IMR-90 (cell line): Measurements from ENCODE around the gene SLC6A3. TPM values are rescaled to one million over a fixed set of nuclear protein-coding genes. Genes with fewer than 3 reads are reported as not detected.

Source experiments
- ATAC-seq: fragments of 200-7000 bp; cut with Tn5 transposase; 2 replicates; pipeline ENCODE4 v1.9.1; 2020; ENCODE audit warnings: low read depth, mild to moderate bottlenecking, moderate library complexity
- BruUV-seq: library from RNA; stranded (reverse); fragments of 400-500 nt; replicated peaks from 2 replicates; lab custom pipeline; 2021; lab: Mats Ljungman, UMichigan
- CTCF ChIA-PET: fragments of 300-600 bp; formaldehyde crosslinking; extraction: SDS; loops from one replicate; lab custom pipeline; 2021; ENCODE audit warnings: antibody characterized with exemption; lab: Yijun Ruan, JAX
- POLR2A ChIA-PET: fragments of 300-600 bp; sonication (Branson Sonifier 250); formaldehyde crosslinking; loops from one replicate; lab custom pipeline; 2022; ENCODE audit warnings: antibody characterized with exemption; ENCODE audit not compliant: unreplicated experiment; lab: Charles Lee
- DNase-seq: peaks from one replicate; pipeline ENCODE4 v3.0.0; 2013
- H2AFZ ChIP-seq: replicated peaks from 2 replicates; pipeline ENCODE3; 2013; ENCODE audit warnings: low read length, mild to moderate bottlenecking; ENCODE audit not compliant: poor library complexity
- H2AK5ac ChIP-seq: 2 replicates; pipeline ENCODE4 v1.6.1; 2013; ENCODE audit warnings: low read depth, low read length, inconsistent platforms
- H2AK9ac ChIP-seq: replicated peaks from 2 replicates; pipeline ENCODE3; 2013; ENCODE audit warnings: mild to moderate bottlenecking, low read depth, low read length, moderate library complexity; ENCODE audit not compliant: poor library complexity
- H2BK120ac ChIP-seq: 2 replicates; pipeline ENCODE4 v1.6.1; 2013; ENCODE audit warnings: low read depth, low read length, inconsistent platforms
- H2BK15ac ChIP-seq: 3 replicates; pipeline ENCODE4 v1.6.1; 2013; ENCODE audit warnings: low read depth, low read length, inconsistent platforms
- H2BK20ac ChIP-seq: 2 replicates; pipeline ENCODE4 v1.6.1; 2013; ENCODE audit warnings: low read depth, mild to moderate bottlenecking, inconsistent platforms, low read length, moderate library complexity
- H2BK5ac ChIP-seq: 2 replicates; pipeline ENCODE4 v1.6.1; 2013; ENCODE audit warnings: mild to moderate bottlenecking, low read depth, low read length, inconsistent platforms; ENCODE audit not compliant: poor library complexity, severe bottlenecking
- H3K14ac ChIP-seq: replicated peaks from 2 replicates; pipeline ENCODE4 v1.6.1; 2013; ENCODE audit warnings: low read depth, low read length, inconsistent platforms
- H3K18ac ChIP-seq: 2 replicates; pipeline ENCODE4 v1.6.1; 2013; ENCODE audit warnings: low read depth, low read length, control low read depth
- H3K23ac ChIP-seq: 2 replicates; pipeline ENCODE4 v1.6.1; 2013; ENCODE audit warnings: low read depth, low read length, inconsistent platforms
- H3K27ac ChIP-seq: 2 replicates; pipeline ENCODE4 v1.5.1; 2013; ENCODE audit warnings: mild to moderate bottlenecking, control low read depth, low read length; ENCODE audit not compliant: insufficient read depth
- H3K27me3 ChIP-seq: 2 replicates; pipeline ENCODE4 v1.6.1; 2013; ENCODE audit warnings: low read length; ENCODE audit not compliant: control insufficient read depth, insufficient read depth
- H3K36me3 ChIP-seq: 2 replicates; pipeline ENCODE4 v1.6.1; 2013; ENCODE audit warnings: low read length, mixed read lengths; ENCODE audit not compliant: control insufficient read depth, insufficient read depth
- H3K4ac ChIP-seq: 2 replicates; pipeline ENCODE4 v1.6.1; 2013; ENCODE audit warnings: low read depth, low read length, inconsistent platforms
- H3K4me1 ChIP-seq: 2 replicates; pipeline ENCODE4 v1.6.1; 2013; ENCODE audit warnings: low read length, mixed read lengths; ENCODE audit not compliant: control insufficient read depth, insufficient read depth
- H3K4me2 ChIP-seq: 2 replicates; pipeline ENCODE4 v1.6.1; 2013; ENCODE audit warnings: low read depth, mild to moderate bottlenecking, control low read depth, low read length, moderate library complexity
- H3K4me3 ChIP-seq: 2 replicates; pipeline ENCODE4 v1.5.1; 2013; ENCODE audit warnings: low read depth, mild to moderate bottlenecking, control low read depth, low read length, moderate library complexity; ENCODE audit not compliant: insufficient read depth
- H3K56ac ChIP-seq: 2 replicates; pipeline ENCODE4 v1.6.1; 2013; ENCODE audit warnings: low read length, inconsistent platforms; ENCODE audit not compliant: insufficient read depth; ENCODE audit errors: extremely low read depth
- H3K79me1 ChIP-seq, 2 experiments: 2 replicates each; pipeline ENCODE4 v1.6.1; 2013; ENCODE audit warnings: low read length in 2 of 2, inconsistent platforms in 1 of 2, low read depth in 1 of 2
- H3K9ac ChIP-seq: 2 replicates; pipeline ENCODE4 v1.6.1; 2013; ENCODE audit warnings: low read depth, low read length, control low read depth
- H3K9me1 ChIP-seq: 2 replicates; pipeline ENCODE4 v1.6.1; 2013; ENCODE audit warnings: low read length, inconsistent platforms; ENCODE audit not compliant: insufficient read depth
- H3K9me3 ChIP-seq: 2 replicates; pipeline ENCODE4 v1.6.1; 2013; ENCODE audit warnings: low read length; ENCODE audit not compliant: control insufficient read depth, insufficient read depth
- H4K20me1 ChIP-seq: 2 replicates; pipeline ENCODE4 v1.6.1; 2013; ENCODE audit warnings: low read length, inconsistent platforms; ENCODE audit not compliant: insufficient read depth
- H4K5ac ChIP-seq: 2 replicates; pipeline ENCODE4 v1.6.1; 2013; ENCODE audit warnings: mild to moderate bottlenecking, low read depth, low read length, control low read depth
- H4K8ac ChIP-seq, 2 experiments: 2 replicates each; pipeline ENCODE4 v1.6.1; 2013; ENCODE audit warnings: low read depth in 2 of 2, low read length in 2 of 2, control low read depth in 1 of 2, inconsistent platforms in 1 of 2
- H4K91ac ChIP-seq: 2 replicates; pipeline ENCODE4 v1.6.1; 2013; ENCODE audit warnings: low read depth, low read length, inconsistent platforms; ENCODE audit not compliant: insufficient read depth
- CEBPB ChIP-seq: IDR thresholded peaks from 2 replicates; pipeline ENCODE4 v1.6.1; 2012; ENCODE audit warnings: low read depth, low read length, improper control_type of control experiment
- CHD1 ChIP-seq: IDR thresholded peaks from 2 replicates; pipeline ENCODE4 v1.6.1; 2012; ENCODE audit warnings: low read depth, low read length, improper control_type of control experiment
- MAFK ChIP-seq: IDR thresholded peaks from 2 replicates; pipeline ENCODE4 v1.6.1; 2012; ENCODE audit warnings: low read depth, low read length, improper control_type of control experiment
- MAZ ChIP-seq: IDR thresholded peaks from 2 replicates; pipeline ENCODE4 v1.6.1; 2012; ENCODE audit warnings: low read depth, mild to moderate bottlenecking, low read length, improper control_type of control experiment, moderate library complexity, borderline replicate concordance
- MXI1 ChIP-seq: IDR thresholded peaks from 2 replicates; pipeline ENCODE4 v1.6.1; 2012; ENCODE audit warnings: low read depth, mild to moderate bottlenecking, low read length, moderate library complexity, borderline replicate concordance
- NFE2L2 ChIP-seq: fragments of 150-350 bp; IDR thresholded peaks from 2 replicates; pipeline ENCODE4 v1.6.1; 2016; ENCODE audit warnings: low read depth, mild to moderate bottlenecking, low read length
- RAD21 ChIP-seq: IDR thresholded peaks from 2 replicates; pipeline ENCODE4 v1.6.1; 2012; ENCODE audit warnings: low read length, improper control_type of control experiment
- RCOR1 ChIP-seq: IDR thresholded peaks from 2 replicates; pipeline ENCODE4 v1.6.1; 2012; ENCODE audit warnings: mild to moderate bottlenecking, low read length, improper control_type of control experiment; ENCODE audit not compliant: insufficient replicate concordance
- WGBS, 2 experiments: methylation state at CpG; one replicate each; pipeline versions ENCODE4 v1.1.5 to v1.1.7; 2013; ENCODE audit warnings: missing lambda C conversion rate in 2 of 2; ENCODE audit not compliant: insufficient read length in 1 of 2; ENCODE audit errors: extremely low coverage in 2 of 2; 5-methylcytosine and 5-hydroxymethylcytosine counted together
- dilution Hi-C: fragments of 300-500 bp; cut with HindIII; formaldehyde crosslinking; loops from one replicate; pipeline ENCODE4 v1.14.3; 2018; ENCODE audit warnings: low sequenced_read_pairs; ENCODE audit not compliant: unreplicated experiment
- in situ Hi-C: fragments of 300-500 bp; cut with MboI; formaldehyde crosslinking; loops from 3 replicates; pipeline ENCODE4 v1.14.3; 2019; ENCODE audit warnings: low sequenced_read_pairs, inconsistent platforms, mixed read lengths
- intact Hi-C: fragments of 100-400 bp; cut with micrococcal nuclease; formaldehyde crosslinking; loops from 2 replicates; pipeline ENCODE4 v1.10.0; 2022
- polyA plus RNA-seq, 3 experiments: library from polyadenylated mRNA; depleted of rRNA; stranded (reverse); fragments of >200 nt; gene quantifications; 2 replicates each; pipeline ENCODE4 v1.2.3, GENCODE V29; 2012; ENCODE audit warnings: low replicate concordance in 1 of 3
- total RNA-seq: library from RNA; depleted of rRNA; stranded (reverse); fragments of >200 nt; gene quantifications from 2 replicates; pipeline ENCODE4 v1.2.3, GENCODE V29; 2012
- TF ChIP-seq, protein P1 (sequence below): fragments of 150-350 bp; IDR thresholded peaks from 2 replicates; pipeline ENCODE4 v1.6.1; 2017; ENCODE audit warnings: mild to moderate bottlenecking, antibody characterized with exemption, low read length, low read depth
- TF ChIP-seq, protein P2 (sequence below): conservative IDR thresholded peaks from 2 replicates; pipeline ENCODE4 v1.5.1; 2012; ENCODE audit warnings: mild to moderate bottlenecking, low read depth, low read length, improper control_type of control experiment
- TF ChIP-seq, protein P3 (sequence below): fragments of 150-350 bp; IDR thresholded peaks from 2 replicates; pipeline ENCODE4 v1.6.1; 2016; ENCODE audit warnings: low read depth, mild to moderate bottlenecking, low read length, moderate library complexity, borderline replicate concordance

Gene SLC6A3
- total and polyA plus RNA-seq, 2 of the 4 experiments (the other 2 are of a cell fraction) = not detected

DNA sequence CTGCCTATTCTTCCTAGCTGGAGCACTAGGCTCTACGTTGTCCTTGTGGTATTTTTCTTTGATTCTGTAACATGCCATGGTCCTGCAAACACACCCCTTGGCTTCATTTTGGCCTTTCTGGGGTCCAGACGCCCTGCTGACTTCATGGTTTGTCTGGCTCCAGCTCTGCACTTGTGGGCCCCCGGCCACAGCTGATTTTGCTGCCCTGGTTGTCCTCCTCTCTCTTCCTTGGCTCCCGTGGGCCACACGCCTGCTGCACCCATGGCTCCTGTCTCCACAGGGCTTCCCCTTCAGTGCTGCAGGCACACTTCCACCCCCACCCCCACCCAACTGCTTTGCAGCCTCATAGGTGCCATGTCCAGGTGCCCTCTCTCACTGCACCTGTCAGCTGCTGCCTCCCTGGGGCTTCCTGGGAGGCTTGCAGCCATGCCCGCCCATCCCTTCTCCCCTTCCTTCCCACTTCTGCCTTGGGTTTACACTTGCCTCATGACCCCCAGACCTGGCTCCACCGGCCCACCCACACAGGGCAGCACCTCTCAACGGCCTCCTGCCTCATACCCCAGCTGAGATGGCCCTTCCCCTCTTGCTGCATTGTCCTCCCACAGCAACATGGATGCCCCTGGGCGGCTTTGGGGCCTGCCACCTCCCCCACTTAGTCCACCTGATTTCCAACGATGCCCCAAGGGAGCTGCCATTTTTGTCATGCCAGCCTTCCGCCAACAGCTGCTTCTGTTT lies 25.6 kb downstream of the SLC6A3 start:
- H2BK120ac ChIP-seq = no peak overlapping the region
- dilution Hi-C loops (no loop called here), in situ Hi-C loops (no loop called here), intact Hi-C loops (no loop called here)
- H3K79me1 ChIP-seq = no peaks in the 10 kb centered on the region
- H3K4ac ChIP-seq = no peak overlapping the region
- H3K23ac ChIP-seq = no peak overlapping the region
- H4K91ac ChIP-seq = no peak overlapping the region
- no peak overlapping the region for H4K8ac ChIP-seq
- no peaks in the 10 kb centered on the region for H3K36me3 ChIP-seq
- no peak overlapping the region for H3K18ac ChIP-seq
- no peak overlapping the region for H3K4me3 ChIP-seq
- no peak overlapping the region for H3K27ac ChIP-seq
- H2AK5ac ChIP-seq = no peak overlapping the region
- no peak overlapping the region for H2BK5ac ChIP-seq
- H4K5ac ChIP-seq = no peak overlapping the region
- H2AFZ ChIP-seq = no peak overlapping the region
- BruUV-seq = no TSS peak
- DNase-seq (no peak), ATAC-seq (no peak)
- no peaks in the 10 kb centered on the region for H4K20me1 ChIP-seq
- no peak overlapping the region for H3K4me2 ChIP-seq
- H3K9me1 ChIP-seq = no peaks in the 10 kb centered on the region
- H3K14ac ChIP-seq = no peak overlapping the region
- 25% methylated on average over 7 of the region's 11 CpGs; no CpG with 5 or more reads in 1 of the 2 experiments for WGBS, 2 experiments
- CTCF ChIA-PET = no interaction called here
- no peak overlapping the region for H2BK15ac ChIP-seq
- no peak overlapping the region for H2AK9ac ChIP-seq
- POLR2A ChIA-PET = no interaction called here
- TF ChIP-seq MAZ (no peak), CEBPB (no peak), MAFK (no peak), CHD1 (no peak), RCOR1 (no peak), RAD21 (no peak), NFE2L2 (no peak), MXI1 (no peak)
- TF ChIP-seq, protein P1, sequence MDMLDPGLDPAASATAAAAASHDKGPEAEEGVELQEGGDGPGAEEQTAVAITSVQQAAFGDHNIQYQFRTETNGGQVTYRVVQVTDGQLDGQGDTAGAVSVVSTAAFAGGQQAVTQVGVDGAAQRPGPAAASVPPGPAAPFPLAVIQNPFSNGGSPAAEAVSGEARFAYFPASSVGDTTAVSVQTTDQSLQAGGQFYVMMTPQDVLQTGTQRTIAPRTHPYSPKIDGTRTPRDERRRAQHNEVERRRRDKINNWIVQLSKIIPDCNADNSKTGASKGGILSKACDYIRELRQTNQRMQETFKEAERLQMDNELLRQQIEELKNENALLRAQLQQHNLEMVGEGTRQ = no peak
- TF ChIP-seq, protein P2, sequence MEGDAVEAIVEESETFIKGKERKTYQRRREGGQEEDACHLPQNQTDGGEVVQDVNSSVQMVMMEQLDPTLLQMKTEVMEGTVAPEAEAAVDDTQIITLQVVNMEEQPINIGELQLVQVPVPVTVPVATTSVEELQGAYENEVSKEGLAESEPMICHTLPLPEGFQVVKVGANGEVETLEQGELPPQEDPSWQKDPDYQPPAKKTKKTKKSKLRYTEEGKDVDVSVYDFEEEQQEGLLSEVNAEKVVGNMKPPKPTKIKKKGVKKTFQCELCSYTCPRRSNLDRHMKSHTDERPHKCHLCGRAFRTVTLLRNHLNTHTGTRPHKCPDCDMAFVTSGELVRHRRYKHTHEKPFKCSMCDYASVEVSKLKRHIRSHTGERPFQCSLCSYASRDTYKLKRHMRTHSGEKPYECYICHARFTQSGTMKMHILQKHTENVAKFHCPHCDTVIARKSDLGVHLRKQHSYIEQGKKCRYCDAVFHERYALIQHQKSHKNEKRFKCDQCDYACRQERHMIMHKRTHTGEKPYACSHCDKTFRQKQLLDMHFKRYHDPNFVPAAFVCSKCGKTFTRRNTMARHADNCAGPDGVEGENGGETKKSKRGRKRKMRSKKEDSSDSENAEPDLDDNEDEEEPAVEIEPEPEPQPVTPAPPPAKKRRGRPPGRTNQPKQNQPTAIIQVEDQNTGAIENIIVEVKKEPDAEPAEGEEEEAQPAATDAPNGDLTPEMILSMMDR = no peak
- TF ChIP-seq, protein P3, sequence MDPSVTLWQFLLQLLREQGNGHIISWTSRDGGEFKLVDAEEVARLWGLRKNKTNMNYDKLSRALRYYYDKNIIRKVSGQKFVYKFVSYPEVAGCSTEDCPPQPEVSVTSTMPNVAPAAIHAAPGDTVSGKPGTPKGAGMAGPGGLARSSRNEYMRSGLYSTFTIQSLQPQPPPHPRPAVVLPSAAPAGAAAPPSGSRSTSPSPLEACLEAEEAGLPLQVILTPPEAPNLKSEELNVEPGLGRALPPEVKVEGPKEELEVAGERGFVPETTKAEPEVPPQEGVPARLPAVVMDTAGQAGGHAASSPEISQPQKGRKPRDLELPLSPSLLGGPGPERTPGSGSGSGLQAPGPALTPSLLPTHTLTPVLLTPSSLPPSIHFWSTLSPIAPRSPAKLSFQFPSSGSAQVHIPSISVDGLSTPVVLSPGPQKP = no peak
- H2BK20ac ChIP-seq = no peak overlapping the region
- H3K4me1 ChIP-seq = no peaks in the 10 kb centered on the region
- H3K9me3 ChIP-seq = no peaks in the 10 kb centered on the region; the same call in 1 of the 2 replicates
- peaks cover 1% of the 10 kb centered on the region; the same call in 1 of the 2 replicates for H3K27me3 ChIP-seq
- H3K9ac ChIP-seq = no peak overlapping the region
- no peak overlapping the region for H3K56ac ChIP-seq
